Measurements from ENCODE around the gene NCAPD2. TPM values are rescaled to one million over a fixed set of nuclear protein-coding genes. Genes with fewer than 3 reads are reported as not detected.
"Not testable (repeated sequence)": the region's sequence is repeated elsewhere in the genome, so short reads cannot be mapped to it uniquely, and the experiment has no call there.

NCAPD2 gene
- total RNA-seq, 2 experiments from 2014 or later = 153 to 156 TPM

- not testable (repeated sequence) for H3K9me3 Mint-ChIP-seq, DNase-seq, H3K27me3 Mint-ChIP-seq
- Mint-ChIP-seq H3K4me1 (peaks cover 56% of the 10 kb centered on the region), H3K4me3 (peak overlapping the region; percentile 86), H3K36me3 (ENCODE audit: low read depth) (peaks cover 49% of the 10 kb centered on the region), H3K27ac (peak overlapping the region; percentile 73)
- ChIA-PET POLR2A (interaction anchor here (1.1 to 16.7 kb wide), 4 partner anchors 11 to 295 kb away, joined by 3 to 201 read pairs (median 13); partner anchors contain the start of genes CDCA3, GAPDH, NOP2 and USP5), CTCF (interaction anchor here (0.7 to 12.7 kb wide), 6 partner anchors 9 to 131 kb away, joined by 3 to 115 read pairs (median 4); no protein-coding TSS in a partner anchor)
Observed at GRCh38 chr12:6556496-6556817, 62.6 kb downstream of the NCAPD2 start.

GRCh38 chr12:6556857-6557256, 63.0 kb downstream of the NCAPD2 start:
- POLR2A ChIA-PET = interaction anchor here (0.9 to 16.7 kb wide), 8 partner anchors 11 to 295 kb away, joined by 3 to 201 read pairs (median 4); partner anchors contain the start of genes CDCA3, GAPDH, MRPL51 and NOP2
- Mint-ChIP-seq H3K27ac (peak overlapping the region; percentile 73), H3K36me3 (ENCODE audit: low read depth) (peaks cover 52% of the 10 kb centered on the region), H3K4me1 (peaks cover 53% of the 10 kb centered on the region), H3K9me3 (no peaks in the 10 kb centered on the region), H3K4me3 (peak overlapping the region; percentile 86), H3K27me3 (no peaks in the 10 kb centered on the region)
- CTCF ChIA-PET = interaction anchor here (0.7 to 12.7 kb wide), 6 partner anchors 8 to 132 kb away, joined by 3 to 115 read pairs (median 4); no protein-coding TSS in a partner anchor
- no peak for DNase-seq

GRCh38 chr12:6558014-6558760, 64.3 kb downstream of the NCAPD2 start:
- ChIA-PET CTCF (interaction anchor here (0.6 to 12.7 kb wide), 18 partner anchors 9 to 307 kb away, joined by 3 to 115 read pairs (median 4); partner anchors contain the start of genes COPS7A, NOP2 and ZNF384), POLR2A (interaction anchor here (0.8 to 16.7 kb wide), 7 partner anchors 10 to 123 kb away, joined by 3 to 201 read pairs (median 5); partner anchors contain the start of genes GAPDH, NOP2 and VAMP1)
- not testable (repeated sequence) for H3K9me3 Mint-ChIP-seq, H3K4me3 Mint-ChIP-seq, H3K27me3 Mint-ChIP-seq
- DNase-seq = peak; percentile 63
- peaks cover 59% of the 10 kb centered on the region for H3K36me3 Mint-ChIP-seq (ENCODE audit: low read depth)
- peaks cover 40% of the 10 kb centered on the region for H3K4me1 Mint-ChIP-seq
- H3K27ac Mint-ChIP-seq = peak overlapping the region; percentile 76

- Mint-ChIP-seq H3K4me1 (peaks cover 33% of the 10 kb centered on the region), H3K4me3 (no peak overlapping the region), H3K27me3 (no peaks in the 10 kb centered on the region), H3K9me3 (no peaks in the 10 kb centered on the region), H3K36me3 (ENCODE audit: low read depth) (peaks cover 61% of the 10 kb centered on the region), H3K27ac (peak overlapping the region; percentile 60)
- ChIA-PET CTCF (interaction anchor here (0.8 to 3.2 kb wide), 2 partner anchors 11 to 165 kb away, joined by 3 to 14 read pairs; partner anchors contain the start of gene COPS7A), POLR2A (interaction anchor here (3.3 to 16.7 kb wide), 2 partner anchors 8 to 22 kb away, joined by 22 to 201 read pairs; partner anchors contain the start of genes GAPDH and NOP2)
- no peak for DNase-seq
Observed at GRCh38 chr12:6559500-6559899, 65.6 kb downstream of the NCAPD2 start.

GRCh38 chr12:6560501-6561205, 66.8 kb downstream of the NCAPD2 start:
- peaks cover 62% of the 10 kb centered on the region for H3K36me3 Mint-ChIP-seq (ENCODE audit: low read depth)
- CTCF ChIA-PET = interaction anchor here (1.8 kb wide), 1 partner anchor 215 kb away, joined by 3 read pairs; no protein-coding TSS in a partner anchor
- H3K4me1 Mint-ChIP-seq = peaks cover 29% of the 10 kb centered on the region
- no peaks in the 10 kb centered on the region for H3K9me3 Mint-ChIP-seq
- no peaks in the 10 kb centered on the region for H3K27me3 Mint-ChIP-seq
- POLR2A ChIA-PET = interaction anchor here (16.7 kb wide), 1 partner anchor 23 kb away, joined by 201 read pairs; the partner anchor contains the start of gene GAPDH
- H3K4me3 Mint-ChIP-seq = no peak overlapping the region
- no peak overlapping the region for H3K27ac Mint-ChIP-seq
- DNase-seq = no peak

- H3K27ac Mint-ChIP-seq = no peak overlapping the region
- peaks cover 35% of the 10 kb centered on the region for H3K4me1 Mint-ChIP-seq
- ChIA-PET POLR2A (interaction anchor here (1.1 kb wide), 2 partner anchors 9 to 23 kb away, joined by 3 read pairs; no protein-coding TSS in a partner anchor), CTCF (interaction anchor here (0.8 to 1.8 kb wide), 5 partner anchors 10 to 219 kb away, joined by 3 to 8 read pairs (median 5); no protein-coding TSS in a partner anchor)
- no peak overlapping the region for H3K4me3 Mint-ChIP-seq
- DNase-seq = no peak
- H3K9me3 Mint-ChIP-seq = no peaks in the 10 kb centered on the region
- H3K27me3 Mint-ChIP-seq = no peaks in the 10 kb centered on the region
- peaks cover 71% of the 10 kb centered on the region for H3K36me3 Mint-ChIP-seq (ENCODE audit: low read depth)
Observed at GRCh38 chr12:6562881-6563280, 69.0 kb downstream of the NCAPD2 start.

GRCh38 chr12:6563448-6564050, 69.6 kb downstream of the NCAPD2 start:
- Mint-ChIP-seq H3K9me3 (no peaks in the 10 kb centered on the region), H3K27me3 (no peaks in the 10 kb centered on the region), H3K4me3 (no peak overlapping the region), H3K27ac (no peak overlapping the region), H3K4me1 (peaks cover 35% of the 10 kb centered on the region), H3K36me3 (ENCODE audit: low read depth) (peaks cover 75% of the 10 kb centered on the region)
- peak; percentile 70 for DNase-seq
- POLR2A ChIA-PET = interaction anchor here (0.7 to 1.1 kb wide), 3 partner anchors 9 to 31 kb away, joined by 3 read pairs; no protein-coding TSS in a partner anchor
- CTCF ChIA-PET = interaction anchor here (0.6 to 1.8 kb wide), 7 partner anchors 9 to 218 kb away, joined by 3 to 8 read pairs (median 4); no protein-coding TSS in a partner anchor

- H3K4me3 Mint-ChIP-seq = peak overlapping the region; percentile 100
- H3K4me1 Mint-ChIP-seq = peaks cover 51% of the 10 kb centered on the region
- H3K27ac Mint-ChIP-seq = peak overlapping the region; percentile 96
- CTCF ChIA-PET = interaction anchor here (0.7 to 2.0 kb wide), 7 partner anchors 9 to 258 kb away, joined by 3 to 16 read pairs (median 4); no protein-coding TSS in a partner anchor
- H3K36me3 Mint-ChIP-seq (ENCODE audit: low read depth) = peaks cover 72% of the 10 kb centered on the region
- no peak for DNase-seq
- no peaks in the 10 kb centered on the region for H3K27me3 Mint-ChIP-seq
- POLR2A ChIA-PET = interaction anchor here (0.9 to 4.2 kb wide), 13 partner anchors 9 to 305 kb away, joined by 3 to 28 read pairs (median 4); partner anchors contain the start of genes CD4, GAPDH and MRPL51
- H3K9me3 Mint-ChIP-seq = no peaks in the 10 kb centered on the region
Observed at GRCh38 chr12:6567112-6567670, 73.3 kb downstream of the NCAPD2 start.

- ChIA-PET POLR2A (interaction anchor here (1.8 to 2.3 kb wide), 2 partner anchors 120 to 303 kb away, joined by 5 to 14 read pairs; partner anchors contain the start of gene ZNF384), CTCF (interaction anchor here (0.9 to 1.2 kb wide), 2 partner anchors 115 to 145 kb away, joined by 3 to 4 read pairs; no protein-coding TSS in a partner anchor)
- peaks cover 71% of the 10 kb centered on the region for H3K36me3 Mint-ChIP-seq (ENCODE audit: low read depth)
- DNase-seq = no peak
- H3K9me3 Mint-ChIP-seq = no peaks in the 10 kb centered on the region
- no peaks in the 10 kb centered on the region for H3K27me3 Mint-ChIP-seq
- peaks cover 49% of the 10 kb centered on the region for H3K4me1 Mint-ChIP-seq
- peak overlapping the region; percentile 49 for H3K27ac Mint-ChIP-seq
- H3K4me3 Mint-ChIP-seq = peak overlapping the region; percentile 100
Observed at GRCh38 chr12:6569312-6569711, 75.4 kb downstream of the NCAPD2 start.

GRCh38 chr12:6569786-6570185, 75.9 kb downstream of the NCAPD2 start:
- ChIA-PET POLR2A (interaction anchor here (1.3 to 1.8 kb wide), 4 partner anchors 15 to 60 kb away, joined by 3 to 6 read pairs (median 5); no protein-coding TSS in a partner anchor), CTCF (interaction anchor here (0.7 to 2.2 kb wide), 9 partner anchors 12 to 255 kb away, joined by 3 to 14 read pairs (median 5); no protein-coding TSS in a partner anchor)
- peak overlapping the region; percentile 49 for H3K27ac Mint-ChIP-seq
- H3K4me1 Mint-ChIP-seq = peaks cover 50% of the 10 kb centered on the region
- H3K4me3 Mint-ChIP-seq = peak overlapping the region; percentile 100
- H3K9me3 Mint-ChIP-seq = no peaks in the 10 kb centered on the region
- peaks cover 70% of the 10 kb centered on the region for H3K36me3 Mint-ChIP-seq (ENCODE audit: low read depth)
- no peaks in the 10 kb centered on the region for H3K27me3 Mint-ChIP-seq
- DNase-seq = no peak

GRCh38 chr12:6570264-6570887, 76.5 kb downstream of the NCAPD2 start:
- POLR2A ChIA-PET = interaction anchor here (0.9 to 1.8 kb wide), 8 partner anchors 12 to 281 kb away, joined by 3 to 6 read pairs (median 4); partner anchors contain the start of genes USP5 and ZNF384
- CTCF ChIA-PET = interaction anchor here (0.7 to 2.2 kb wide), 12 partner anchors 12 to 281 kb away, joined by 3 to 14 read pairs (median 4); partner anchors contain the start of genes CDCA3, USP5 and ZNF384
- Mint-ChIP-seq H3K4me3 (peak overlapping the region; percentile 43), H3K27me3 (no peaks in the 10 kb centered on the region), H3K36me3 (ENCODE audit: low read depth) (peaks cover 75% of the 10 kb centered on the region), H3K27ac (peak overlapping the region; percentile 49), H3K4me1 (peaks cover 54% of the 10 kb centered on the region), H3K9me3 (no peaks in the 10 kb centered on the region)
- peak; percentile 56 for DNase-seq

Data from activated CD4-positive, alpha-beta memory T cell treated with anti-CD3 and anti-CD28 coated beads, Interleukin-2, amount 10 ng/mL, durations not matched to agents 7 days and 5 days (primary cell).